Left ventricle myocardium inferior (tissue), 1 donor: Measurements from ENCODE around the gene NTSR1. TPM values are rescaled to one million over a fixed set of nuclear protein-coding genes. Genes with fewer than 3 reads are reported as not detected.

Experiments used
- DNase-seq: peaks from one replicate; pipeline ENCODE4 v3.0.0-alpha.2; 2020
- H3K27ac ChIP-seq: fragments of 200-600 bp; replicated peaks from 2 replicates; pipeline ENCODE4 v1.8.0; 2021
- H3K27me3 ChIP-seq: fragments of 200-600 bp; 2 replicates; pipeline ENCODE4 v1.8.0; 2021; ENCODE audit warnings: low read depth
- H3K36me3 ChIP-seq: fragments of 200-600 bp; 2 replicates; pipeline ENCODE4 v1.8.0; 2021
- H3K4me1 ChIP-seq: fragments of 200-600 bp; 2 replicates; pipeline ENCODE4 v1.8.0; 2021
- H3K4me3 ChIP-seq: fragments of 200-600 bp; 2 replicates; pipeline ENCODE4 v1.8.0; 2021; ENCODE audit warnings: mild to moderate bottlenecking, moderate library complexity
- H3K9me3 ChIP-seq: fragments of 200-600 bp; replicated peaks from 2 replicates; pipeline ENCODE4 v1.8.0; 2021
- CTCF ChIP-seq: fragments of 200-600 bp; IDR thresholded peaks from 2 replicates; pipeline ENCODE4 v1.8.0; 2021; ENCODE audit warnings: antibody characterized with exemption, mild to moderate bottlenecking, borderline replicate concordance
- intact Hi-C: fragments of 100-400 bp; cut with micrococcal nuclease; formaldehyde crosslinking; loops from one replicate; pipeline ENCODE4 v1.11.0; 2022
- total RNA-seq: library from RNA; stranded (reverse); fragmentation: NEBNext Ultra II Directional; extraction: Animal tissue kit (Norgen Biotek cat#: 25700); gene quantifications from one replicate; pipeline ENCODE4 v1.2.1, GENCODE V29; 2021
- donor health status: DM: no; HTN: yes; CAD: no; lungs with severe emphysema.

NTSR1 gene
- total RNA-seq, 1 donor from 2014 or later, result not detected

- TF ChIP-seq CTCF, result no peak
- DNase-seq, result no peak
- Histone ChIP-seq H3K4me3 (no peak overlapping the region), H3K36me3 (peaks cover 23% of the 10 kb centered on the region), H3K4me1 (peaks cover 28% of the 10 kb centered on the region), H3K27ac (peak overlapping the region; percentile 50), H3K9me3 (no peaks in the 10 kb centered on the region), H3K27me3 (peaks cover 17% of the 10 kb centered on the region)
- intact Hi-C loops, result loop anchor here (5.0 kb wide), 1 partner anchor 126 kb away; no protein-coding TSS in a partner anchor
These were observed 42.6 kb upstream of the NTSR1 start for GRCh38 chr20:62665826-62666735.

DNA sequence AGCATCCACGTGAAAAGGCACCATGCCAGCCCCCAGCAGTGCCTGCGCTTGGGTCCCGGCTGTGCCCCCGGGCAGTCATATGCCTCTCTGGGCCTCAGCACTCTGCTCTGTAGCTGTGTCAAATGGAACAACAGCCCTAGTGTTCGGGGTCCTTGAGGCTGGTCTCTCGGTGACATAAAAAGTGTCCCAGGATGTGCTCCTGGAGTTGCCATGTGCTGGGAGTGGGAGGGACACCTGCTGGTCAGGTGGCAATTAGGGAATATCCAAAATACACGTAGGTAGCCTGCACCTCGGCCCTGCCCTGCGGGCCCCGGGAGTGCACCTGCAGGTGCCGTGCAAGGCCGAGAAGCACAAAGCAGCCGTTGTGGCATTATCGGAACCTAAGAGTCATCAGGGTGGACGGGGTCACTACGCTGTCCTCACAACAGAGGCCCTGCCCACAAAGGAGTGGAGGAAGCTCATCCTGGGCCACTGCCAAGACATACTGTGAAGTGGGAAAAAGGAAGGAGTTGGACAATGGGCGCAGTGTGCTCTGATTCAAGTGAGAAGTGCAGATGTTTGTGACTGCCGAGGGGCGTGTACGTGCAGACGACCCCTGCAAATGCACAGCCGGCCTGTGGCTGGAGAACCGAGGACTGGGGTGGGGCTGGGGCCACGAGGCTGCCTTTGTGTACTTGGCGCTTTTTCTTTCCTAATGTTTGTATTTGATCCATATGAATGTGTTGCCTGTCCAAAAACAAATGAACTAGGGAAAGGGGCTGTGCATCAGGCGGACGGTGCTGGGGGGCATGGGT is 41.7 kb upstream of the NTSR1 start:
- Histone ChIP-seq H3K9me3 (no peaks in the 10 kb centered on the region), H3K4me3 (no peak overlapping the region), H3K36me3 (peaks cover 23% of the 10 kb centered on the region), H3K27ac (peak overlapping the region; percentile 50), H3K27me3 (peaks cover 8% of the 10 kb centered on the region), H3K4me1 (peaks cover 26% of the 10 kb centered on the region)
- peak; percentile 50 for DNase-seq
- intact Hi-C loops, result loop anchor here (5.0 kb wide), 1 partner anchor 125 kb away; no protein-coding TSS in a partner anchor
- no peak for TF ChIP-seq CTCF

DNA sequence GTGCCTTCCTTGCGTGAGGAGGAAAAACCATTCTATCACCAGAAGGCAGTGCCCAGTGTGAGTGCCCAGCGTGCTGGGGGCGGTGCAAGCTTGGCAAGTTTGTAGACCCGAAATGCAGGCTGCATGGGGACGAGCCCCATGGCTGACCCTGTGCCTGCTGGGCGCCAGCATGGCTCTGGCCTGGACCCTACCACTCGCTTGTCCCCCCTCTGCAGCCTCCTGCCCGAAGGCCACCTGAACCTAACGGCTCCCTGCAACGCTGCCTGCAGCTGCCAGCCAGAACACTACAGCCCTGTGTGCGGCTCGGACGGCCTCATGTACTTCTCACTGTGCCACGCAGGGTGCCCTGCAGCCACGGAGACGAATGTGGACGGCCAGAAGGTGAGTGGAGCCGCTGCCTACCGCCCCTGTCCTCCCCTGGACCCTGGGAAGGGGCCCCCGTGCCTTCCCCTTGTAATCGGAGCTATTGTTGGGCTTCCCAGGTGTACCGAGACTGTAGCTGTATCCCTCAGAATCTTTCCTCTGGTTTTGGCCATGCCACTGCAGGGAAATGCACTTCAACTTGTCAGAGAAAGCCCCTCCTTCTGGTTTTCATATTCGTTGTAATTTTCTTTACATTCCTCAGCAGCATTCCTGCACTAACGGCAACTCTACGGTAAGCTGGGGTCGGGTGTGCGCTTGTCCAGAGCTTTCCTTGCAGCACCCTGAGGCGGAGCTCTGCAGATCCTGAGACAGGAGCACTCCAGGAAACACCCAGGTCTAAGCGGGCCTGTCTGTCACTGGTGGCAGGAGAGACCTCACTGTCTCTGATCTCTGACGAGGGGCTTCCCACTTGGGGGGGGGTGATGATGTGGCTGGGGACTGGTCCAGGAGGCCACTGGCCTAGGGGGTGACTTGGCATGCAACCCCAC is 40.9 kb upstream of the NTSR1 start:
- intact Hi-C loops, result loop anchor here (5.0 kb wide), 1 partner anchor 125 kb away; no protein-coding TSS in a partner anchor
- Histone ChIP-seq H3K4me3 (no peak overlapping the region), H3K9me3 (no peaks in the 10 kb centered on the region), H3K36me3 (peaks cover 23% of the 10 kb centered on the region), H3K4me1 (peaks cover 26% of the 10 kb centered on the region), H3K27me3 (peaks cover 7% of the 10 kb centered on the region), H3K27ac (peak overlapping the region; percentile 50)
- DNase-seq, result no peak
- no peak for TF ChIP-seq CTCF

DNA sequence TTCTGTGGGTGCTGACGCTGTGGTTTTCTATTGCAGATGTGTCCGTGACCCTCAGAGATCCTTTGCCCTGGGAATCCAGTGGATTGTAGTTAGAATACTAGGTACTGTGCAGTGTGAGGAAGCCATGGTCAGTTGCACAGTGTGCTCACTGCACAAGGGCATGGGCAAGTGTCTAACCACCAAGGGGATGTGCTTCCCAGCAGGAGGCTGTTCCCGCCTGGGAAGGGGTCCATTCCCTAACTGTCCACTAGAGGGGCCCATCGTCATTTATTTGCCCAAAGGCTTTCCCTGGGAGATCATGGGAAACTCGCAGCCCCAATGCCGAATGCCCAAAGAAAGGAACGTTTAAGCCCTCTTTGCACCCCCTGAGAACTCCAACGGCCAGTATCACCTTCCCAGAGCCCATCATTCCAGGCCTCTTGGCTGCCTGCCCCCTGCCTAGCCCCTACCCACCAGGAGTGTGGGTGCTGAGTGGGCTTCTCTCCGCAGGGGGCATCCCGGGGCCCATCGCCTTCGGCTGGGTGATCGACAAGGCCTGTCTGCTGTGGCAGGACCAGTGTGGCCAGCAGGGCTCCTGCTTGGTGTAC is 40.1 kb upstream of the NTSR1 start:
- peaks cover 26% of the 10 kb centered on the region for H3K4me1 ChIP-seq
- H3K27ac ChIP-seq, result no peak overlapping the region
- DNase-seq, result peak; percentile 66
- TF ChIP-seq CTCF, result peak; percentile 88
- no peaks in the 10 kb centered on the region for H3K9me3 ChIP-seq
- peaks cover 23% of the 10 kb centered on the region for H3K36me3 ChIP-seq
- peaks cover 7% of the 10 kb centered on the region for H3K27me3 ChIP-seq
- intact Hi-C loops, result loop anchor here (5.0 kb wide), 1 partner anchor 124 kb away; no protein-coding TSS in a partner anchor
- H3K4me3 ChIP-seq, result no peak overlapping the region
